Measurements from ENCODE around the gene TBC1D21. TPM values are rescaled to one million over a fixed set of nuclear protein-coding genes. Genes with fewer than 3 reads are reported as not detected.

TBC1D21 gene
- total RNA-seq, 1 experiment from 2014 or later, result not detected

GRCh38 chr15:73884159-73884558 is 10.8 kb downstream of the TBC1D21 start:
- Mint-ChIP-seq H3K4me3 (ENCODE audit: unreplicated experiment) (no peak overlapping the region), H3K27me3 (ENCODE audit: insufficient read depth, unreplicated experiment) (peaks cover 58% of the 10 kb centered on the region), H3K9me3 (ENCODE audit: unreplicated experiment) (no peaks in the 10 kb centered on the region), H3K36me3 (ENCODE audit: insufficient read depth, unreplicated experiment) (no peaks in the 10 kb centered on the region), H3K27ac (ENCODE audit: low read depth, unreplicated experiment) (no peak overlapping the region), H3K4me1 (ENCODE audit: insufficient read depth, unreplicated experiment) (no peaks in the 10 kb centered on the region)
- BruUV-seq (replicated peaks), result no TSS peak
- intact Hi-C loops (cut with micrococcal nuclease), result no loop called here
- DNase-seq (ENCODE audit: unreplicated experiment), result no peak
- ChIA-PET CTCF (interaction anchor here (1.1 kb wide), 1 partner anchor 24 kb away, joined by 3 read pairs; no protein-coding TSS in a partner anchor), POLR2A (interaction anchor here (0.7 to 1.6 kb wide), 2 partner anchors 10 to 41 kb away, joined by 3 read pairs; partner anchors contain the start of gene TBC1D21)
- TF ChIP-seq CTCF (IDR thresholded peaks at IDR 0.05; ENCODE audit: unreplicated experiment), result no peak

- no TSS peak for BruUV-seq (replicated peaks)
- CTCF ChIA-PET, result interaction anchor here (0.6 kb wide), 2 partner anchors 9 to 855 kb away, joined by 3 read pairs; no protein-coding TSS in a partner anchor
- no peaks in the 10 kb centered on the region for H3K9me3 Mint-ChIP-seq (ENCODE audit: unreplicated experiment)
- POLR2A ChIA-PET, result no interaction called here
- TF ChIP-seq CTCF (IDR thresholded peaks at IDR 0.05; ENCODE audit: unreplicated experiment), result no peak
- no peak overlapping the region for H3K27ac Mint-ChIP-seq (ENCODE audit: low read depth, unreplicated experiment)
- H3K27me3 Mint-ChIP-seq (ENCODE audit: insufficient read depth, unreplicated experiment), result peaks cover 72% of the 10 kb centered on the region
- no peaks in the 10 kb centered on the region for H3K36me3 Mint-ChIP-seq (ENCODE audit: insufficient read depth, unreplicated experiment)
- H3K4me1 Mint-ChIP-seq (ENCODE audit: insufficient read depth, unreplicated experiment), result no peaks in the 10 kb centered on the region
- H3K4me3 Mint-ChIP-seq (ENCODE audit: unreplicated experiment), result no peak overlapping the region
- DNase-seq (ENCODE audit: unreplicated experiment), result no peak
- intact Hi-C loops (cut with micrococcal nuclease), result no loop called here
Measured at GRCh38 chr15:73885954-73886700, 12.8 kb downstream of the TBC1D21 start.

GRCh38 chr15:73886717-73887345 is 13.5 kb downstream of the TBC1D21 start:
- no peaks in the 10 kb centered on the region for H3K9me3 Mint-ChIP-seq (ENCODE audit: unreplicated experiment)
- ChIA-PET POLR2A (no interaction called here), CTCF (interaction anchor here (0.6 to 1.7 kb wide), 3 partner anchors 9 to 856 kb away, joined by 3 to 8 read pairs (median 3); partner anchors contain the start of gene TBC1D21)
- no peak for DNase-seq (ENCODE audit: unreplicated experiment)
- no peak overlapping the region for H3K4me3 Mint-ChIP-seq (ENCODE audit: unreplicated experiment)
- BruUV-seq (replicated peaks), result no TSS peak
- TF ChIP-seq CTCF (IDR thresholded peaks at IDR 0.05; ENCODE audit: unreplicated experiment), result no peak
- H3K4me1 Mint-ChIP-seq (ENCODE audit: insufficient read depth, unreplicated experiment), result no peaks in the 10 kb centered on the region
- peaks cover 65% of the 10 kb centered on the region for H3K27me3 Mint-ChIP-seq (ENCODE audit: insufficient read depth, unreplicated experiment)
- intact Hi-C loops (cut with micrococcal nuclease), result no loop called here
- H3K27ac Mint-ChIP-seq (ENCODE audit: low read depth, unreplicated experiment), result no peak overlapping the region
- no peaks in the 10 kb centered on the region for H3K36me3 Mint-ChIP-seq (ENCODE audit: insufficient read depth, unreplicated experiment)

- POLR2A ChIA-PET, result no interaction called here
- Mint-ChIP-seq H3K4me1 (ENCODE audit: insufficient read depth, unreplicated experiment) (no peaks in the 10 kb centered on the region), H3K27ac (ENCODE audit: low read depth, unreplicated experiment) (no peak overlapping the region), H3K4me3 (ENCODE audit: unreplicated experiment) (no peak overlapping the region), H3K36me3 (ENCODE audit: insufficient read depth, unreplicated experiment) (no peaks in the 10 kb centered on the region), H3K27me3 (ENCODE audit: insufficient read depth, unreplicated experiment) (peaks cover 59% of the 10 kb centered on the region), H3K9me3 (ENCODE audit: unreplicated experiment) (no peaks in the 10 kb centered on the region)
- intact Hi-C loops (cut with micrococcal nuclease), result no loop called here
- CTCF ChIA-PET, result interaction anchor here (1.7 kb wide), 1 partner anchor 14 kb away, joined by 8 read pairs; the partner anchor contains the start of gene TBC1D21
- no peak for TF ChIP-seq CTCF (IDR thresholded peaks at IDR 0.05; ENCODE audit: unreplicated experiment)
- DNase-seq (ENCODE audit: unreplicated experiment), result no peak
- no TSS peak for BruUV-seq (replicated peaks)
Measured at GRCh38 chr15:73887481-73887880, 14.1 kb downstream of the TBC1D21 start.
